ENCODE measurements around the gene PRKCB.

DNA sequence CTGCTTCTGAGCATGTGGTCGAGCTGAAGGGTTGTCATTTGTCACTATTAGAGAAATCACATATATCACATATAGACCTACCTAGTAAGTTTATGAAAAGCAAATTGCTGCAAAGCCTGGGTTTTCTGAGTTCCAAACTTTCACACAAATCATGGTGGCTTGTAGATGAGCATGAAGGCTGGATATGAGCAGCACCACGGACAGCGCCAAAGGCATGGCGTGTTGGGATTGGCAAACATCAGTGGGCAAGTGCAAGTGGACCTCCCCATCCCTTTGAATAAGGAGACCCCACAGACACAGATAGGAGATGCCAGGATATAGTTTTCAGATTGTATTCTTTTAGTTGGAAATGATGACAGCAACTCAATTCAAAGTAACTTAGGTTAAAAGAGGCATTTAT, 342.7 kb downstream of the PRKCB start:
- TF ChIP-seq CTCF (IDR thresholded peaks at IDR 0.05 in 4 of 5, conservative IDR thresholded peaks at IDR 0.05 in 1 of 5), result no peak
- TF ChIP-seq POLR2A (IDR thresholded peaks at IDR 0.05), result no peak

Data from gastrocnemius medialis (tissue), 4 donors.